Loucy (cell line): ENCODE results near the gene KCNMA1.

ENCODE experiments used
- EZH2phosphoT487 ChIP-seq: fragments of 200-600 bp; IDR thresholded peaks from 2 replicates; pipeline ENCODE4 v1.6.1; 2018; ENCODE audit warnings: antibody characterized with exemption, mild to moderate bottlenecking, moderate library complexity, borderline replicate concordance
- TF ChIP-seq, protein P1 (sequence below): fragments of 200-600 bp; sonication (generic); conservative IDR thresholded peaks from 2 replicates; pipeline ENCODE4 v1.5.1; 2014; ENCODE audit warnings: mild to moderate bottlenecking, antibody characterized with exemption, low read length

DNA sequence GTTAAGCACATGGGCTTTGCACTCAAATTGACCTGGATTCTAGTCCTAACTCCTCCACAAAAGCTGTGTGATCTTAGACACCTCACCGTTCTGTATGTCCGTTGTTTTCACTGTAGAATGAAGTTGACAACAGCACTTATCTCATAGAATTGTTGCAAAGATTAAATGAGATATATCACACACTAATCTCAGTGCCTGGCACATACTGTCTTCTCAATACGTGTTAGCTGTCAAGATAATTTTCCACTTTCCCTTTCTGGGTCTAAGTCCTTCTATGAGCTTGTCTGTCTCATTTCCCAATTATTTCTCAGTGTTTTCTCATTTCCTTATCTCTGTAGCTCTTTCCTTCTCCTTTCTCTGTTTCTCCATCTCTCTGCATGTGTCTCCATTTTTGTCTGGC, 296.6 kb downstream of the KCNMA1 start:
- TF ChIP-seq, protein P1, sequence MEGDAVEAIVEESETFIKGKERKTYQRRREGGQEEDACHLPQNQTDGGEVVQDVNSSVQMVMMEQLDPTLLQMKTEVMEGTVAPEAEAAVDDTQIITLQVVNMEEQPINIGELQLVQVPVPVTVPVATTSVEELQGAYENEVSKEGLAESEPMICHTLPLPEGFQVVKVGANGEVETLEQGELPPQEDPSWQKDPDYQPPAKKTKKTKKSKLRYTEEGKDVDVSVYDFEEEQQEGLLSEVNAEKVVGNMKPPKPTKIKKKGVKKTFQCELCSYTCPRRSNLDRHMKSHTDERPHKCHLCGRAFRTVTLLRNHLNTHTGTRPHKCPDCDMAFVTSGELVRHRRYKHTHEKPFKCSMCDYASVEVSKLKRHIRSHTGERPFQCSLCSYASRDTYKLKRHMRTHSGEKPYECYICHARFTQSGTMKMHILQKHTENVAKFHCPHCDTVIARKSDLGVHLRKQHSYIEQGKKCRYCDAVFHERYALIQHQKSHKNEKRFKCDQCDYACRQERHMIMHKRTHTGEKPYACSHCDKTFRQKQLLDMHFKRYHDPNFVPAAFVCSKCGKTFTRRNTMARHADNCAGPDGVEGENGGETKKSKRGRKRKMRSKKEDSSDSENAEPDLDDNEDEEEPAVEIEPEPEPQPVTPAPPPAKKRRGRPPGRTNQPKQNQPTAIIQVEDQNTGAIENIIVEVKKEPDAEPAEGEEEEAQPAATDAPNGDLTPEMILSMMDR, result no peak
- no peak for TF ChIP-seq EZH2phosphoT487
